WTC11 (cell line): ENCODE results near the gene SLC9A3. TPM values are rescaled to one million over a fixed set of nuclear protein-coding genes. Genes with fewer than 3 reads are reported as not detected.

Experiments used
- ATAC-seq: fragments of 200-7000 bp; cut with Tn5 transposase; 2 replicates; pipeline ENCODE4 v1.10.0; 2021; ENCODE audit warnings: mild to moderate bottlenecking, moderate library complexity
- CTCF ChIA-PET: fragments of 300-600 bp; sonication (Branson Sonifier 250); formaldehyde crosslinking; loops from one replicate; lab custom pipeline; 2021; ENCODE audit warnings: antibody characterized with exemption; lab: Charles Lee
- POLR2A ChIA-PET: fragments of 350-600 bp; sonication (Branson Sonifier 250); formaldehyde crosslinking; loops from one replicate; lab custom pipeline; 2021; ENCODE audit warnings: antibody characterized with exemption; lab: Charles Lee
- DNase-seq: peaks from one replicate; pipeline ENCODE4 v3.0.0; 2021; ENCODE audit warnings: low spot score
- H3K27ac Mint-ChIP-seq: 2 replicates; pipeline ENCODE4 v1.8.0; 2021; ENCODE audit warnings: mixed read lengths
- H3K27me3 Mint-ChIP-seq: 2 replicates; pipeline ENCODE4 v1.8.0; 2021; ENCODE audit warnings: low read depth, mild to moderate bottlenecking, moderate library complexity, mixed read lengths
- H3K36me3 Mint-ChIP-seq: 2 replicates; pipeline ENCODE4 v1.8.0; 2021; ENCODE audit warnings: mixed read lengths
- H3K4me1 Mint-ChIP-seq: 2 replicates; pipeline ENCODE4 v1.8.0; 2022; ENCODE audit warnings: mixed read lengths
- H3K4me3 Mint-ChIP-seq: 2 replicates; pipeline ENCODE4 v1.8.0; 2021; ENCODE audit warnings: mild to moderate bottlenecking, moderate library complexity, mixed read lengths
- H3K9me3 Mint-ChIP-seq: 2 replicates; pipeline ENCODE4 v1.8.0; 2021; ENCODE audit warnings: mixed read lengths
- AFF4 ChIP-seq: sonication (generic); formaldehyde crosslinking; IDR thresholded peaks from 2 replicates; pipeline ENCODE4 v1.8.1; 2023; ENCODE audit warnings: mild to moderate bottlenecking, missing genetic modification reagents, borderline replicate concordance
- ATF2 ChIP-seq: sonication (generic); formaldehyde crosslinking; IDR thresholded peaks from 2 replicates; pipeline ENCODE4 v1.8.1; 2022; ENCODE audit warnings: low read depth, missing genetic modification reagents, borderline replicate concordance
- IRF1 ChIP-seq: sonication (generic); formaldehyde crosslinking; IDR thresholded peaks from 2 replicates; pipeline ENCODE4 v1.8.0; 2023; ENCODE audit warnings: missing genetic modification reagents
- NFE2L1 ChIP-seq: sonication (generic); formaldehyde crosslinking; IDR thresholded peaks from 2 replicates; pipeline ENCODE4 v1.8.1; 2023; ENCODE audit warnings: missing genetic modification reagents
- RELA ChIP-seq: sonication (generic); formaldehyde crosslinking; IDR thresholded peaks from 2 replicates; pipeline ENCODE4 v1.8.1; 2022; ENCODE audit warnings: missing genetic modification reagents, mild to moderate bottlenecking, borderline replicate concordance
- RORB ChIP-seq: fragments of 250-450 bp; sonication (Bioruptor Pico); IDR thresholded peaks from 2 replicates; pipeline ENCODE4 v1.9.0; 2021; ENCODE audit warnings: mild to moderate bottlenecking
- SMAD4 ChIP-seq: sonication (generic); formaldehyde crosslinking; IDR thresholded peaks from 2 replicates; pipeline ENCODE4 v1.8.0; 2022; ENCODE audit warnings: mild to moderate bottlenecking, missing genetic modification reagents
- ZBTB43 ChIP-seq: sonication (generic); formaldehyde crosslinking; IDR thresholded peaks from 2 replicates; pipeline ENCODE4 v1.8.1; 2023; ENCODE audit warnings: mild to moderate bottlenecking, missing genetic modification reagents
- ZNF232 ChIP-seq: sonication (generic); formaldehyde crosslinking; IDR thresholded peaks from 2 replicates; pipeline ENCODE4 v1.8.0; 2022; ENCODE audit warnings: mild to moderate bottlenecking, missing genetic modification reagents
- ZNF281 ChIP-seq: sonication (generic); formaldehyde crosslinking; IDR thresholded peaks from 2 replicates; pipeline ENCODE4 v1.8.0; 2023; ENCODE audit warnings: mild to moderate bottlenecking, missing genetic modification reagents
- ZNF396 ChIP-seq: fragments of 250-450 bp; sonication (Bioruptor Pico); IDR thresholded peaks from 2 replicates; pipeline ENCODE4 v1.8.0; 2021; ENCODE audit warnings: mild to moderate bottlenecking, moderate library complexity, borderline replicate concordance
- total RNA-seq: library from RNA; stranded (reverse); gene quantifications from 3 replicates; pipeline ENCODE4 v1.2.3, GENCODE V29; 2021
- TF ChIP-seq, protein P1 (sequence below): sonication (generic); formaldehyde crosslinking; IDR thresholded peaks from 2 replicates; pipeline ENCODE4 v1.8.1; 2023; ENCODE audit warnings: mild to moderate bottlenecking, missing genetic modification reagents, moderate library complexity
- TF ChIP-seq, protein P2 (sequence below): sonication (generic); formaldehyde crosslinking; IDR thresholded peaks from 2 replicates; pipeline ENCODE4 v1.8.1; 2023; ENCODE audit warnings: mild to moderate bottlenecking, missing genetic modification reagents
- TF ChIP-seq, protein P3 (sequence below): fragments of 250-450 bp; sonication (Bioruptor Pico); IDR thresholded peaks from 2 replicates; pipeline ENCODE4 v1.8.0; 2021; ENCODE audit warnings: mild to moderate bottlenecking

The SLC9A3 gene
- total RNA-seq, 1 experiment from 2014 or later, result 1.6 TPM

GRCh38 chr5:547086-547924 lies 23.1 kb upstream of the SLC9A3 start (continued):
- TF ChIP-seq, protein P1, sequence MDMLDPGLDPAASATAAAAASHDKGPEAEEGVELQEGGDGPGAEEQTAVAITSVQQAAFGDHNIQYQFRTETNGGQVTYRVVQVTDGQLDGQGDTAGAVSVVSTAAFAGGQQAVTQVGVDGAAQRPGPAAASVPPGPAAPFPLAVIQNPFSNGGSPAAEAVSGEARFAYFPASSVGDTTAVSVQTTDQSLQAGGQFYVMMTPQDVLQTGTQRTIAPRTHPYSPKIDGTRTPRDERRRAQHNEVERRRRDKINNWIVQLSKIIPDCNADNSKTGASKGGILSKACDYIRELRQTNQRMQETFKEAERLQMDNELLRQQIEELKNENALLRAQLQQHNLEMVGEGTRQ (CRISPR knock-in tag), result no peak
- no peak for TF ChIP-seq AFF4 (CRISPR knock-in tag)
- no peak for TF ChIP-seq ZBTB43 (CRISPR knock-in tag)
- no peak for TF ChIP-seq RORB
- TF ChIP-seq, all 79 proteins: peak for 0

GRCh38 chr5:546376-546908 lies 22.2 kb upstream of the SLC9A3 start:
- DNase-seq, result peak; percentile 3
- H3K9me3 Mint-ChIP-seq, result peaks cover 16% of the 10 kb centered on the region
- no peak overlapping the region for H3K27ac Mint-ChIP-seq
- no peak overlapping the region for H3K4me3 Mint-ChIP-seq
- H3K4me1 Mint-ChIP-seq, result no peaks in the 10 kb centered on the region
- ChIA-PET POLR2A (no interaction called here), CTCF (no interaction called here)
- TF ChIP-seq, protein P2, sequence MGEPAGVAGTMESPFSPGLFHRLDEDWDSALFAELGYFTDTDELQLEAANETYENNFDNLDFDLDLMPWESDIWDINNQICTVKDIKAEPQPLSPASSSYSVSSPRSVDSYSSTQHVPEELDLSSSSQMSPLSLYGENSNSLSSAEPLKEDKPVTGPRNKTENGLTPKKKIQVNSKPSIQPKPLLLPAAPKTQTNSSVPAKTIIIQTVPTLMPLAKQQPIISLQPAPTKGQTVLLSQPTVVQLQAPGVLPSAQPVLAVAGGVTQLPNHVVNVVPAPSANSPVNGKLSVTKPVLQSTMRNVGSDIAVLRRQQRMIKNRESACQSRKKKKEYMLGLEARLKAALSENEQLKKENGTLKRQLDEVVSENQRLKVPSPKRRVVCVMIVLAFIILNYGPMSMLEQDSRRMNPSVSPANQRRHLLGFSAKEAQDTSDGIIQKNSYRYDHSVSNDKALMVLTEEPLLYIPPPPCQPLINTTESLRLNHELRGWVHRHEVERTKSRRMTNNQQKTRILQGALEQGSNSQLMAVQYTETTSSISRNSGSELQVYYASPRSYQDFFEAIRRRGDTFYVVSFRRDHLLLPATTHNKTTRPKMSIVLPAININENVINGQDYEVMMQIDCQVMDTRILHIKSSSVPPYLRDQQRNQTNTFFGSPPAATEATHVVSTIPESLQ, result no peak
- no peak for TF ChIP-seq ZNF396 (CRISPR knock-in tag)
- no peak for TF ChIP-seq ZNF281 (CRISPR knock-in tag)
- no peak for ATAC-seq
- H3K36me3 Mint-ChIP-seq, result no peaks in the 10 kb centered on the region
- peaks cover 33% of the 10 kb centered on the region for H3K27me3 Mint-ChIP-seq

DNA sequence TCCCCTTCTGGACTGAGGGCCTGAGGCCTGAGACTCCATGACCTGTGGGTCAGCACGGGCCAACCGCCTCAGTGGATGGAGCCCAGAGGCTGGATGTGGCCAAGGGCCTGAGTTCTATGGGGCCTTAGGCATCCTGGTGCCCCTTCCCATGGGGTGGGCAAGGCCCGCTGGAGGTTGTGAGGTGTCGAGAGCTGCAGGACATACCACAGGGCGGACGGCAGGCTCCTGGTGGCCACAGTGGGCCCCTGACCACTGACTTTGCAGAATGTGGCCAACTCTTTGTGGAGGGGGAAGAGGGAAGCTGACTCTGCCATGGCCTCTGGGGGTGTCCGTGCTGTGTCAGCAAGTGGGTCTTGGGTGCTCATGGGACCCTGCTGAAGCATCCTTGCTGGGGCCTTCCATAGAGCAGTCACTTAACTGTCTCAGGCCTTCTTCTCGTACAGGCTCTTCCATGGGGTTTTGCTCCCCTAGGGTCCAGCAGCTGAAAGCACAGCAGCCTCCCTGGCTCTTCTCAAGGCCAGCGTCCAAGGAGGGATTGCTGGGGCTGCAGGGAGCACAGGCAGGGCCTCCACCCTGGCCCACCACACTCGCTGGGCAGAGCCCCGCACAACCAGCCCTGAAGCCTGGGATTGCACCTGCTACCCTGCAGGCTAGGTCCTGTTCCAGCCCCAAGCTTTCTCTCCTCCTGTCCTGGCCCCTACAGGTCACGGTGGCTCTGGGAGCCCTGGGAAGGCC lies 21.6 kb upstream of the SLC9A3 start:
- DNase-seq, result peak; percentile 6
- no peaks in the 10 kb centered on the region for H3K36me3 Mint-ChIP-seq
- H3K27ac Mint-ChIP-seq, result no peak overlapping the region
- ATAC-seq, result no peak
- H3K9me3 Mint-ChIP-seq, result peaks cover 13% of the 10 kb centered on the region
- CTCF ChIA-PET, result no interaction called here
- H3K27me3 Mint-ChIP-seq, result peaks cover 27% of the 10 kb centered on the region
- no peak overlapping the region for H3K4me3 Mint-ChIP-seq
- H3K4me1 Mint-ChIP-seq, result no peaks in the 10 kb centered on the region
- POLR2A ChIA-PET, result no interaction called here
- TF ChIP-seq RELA (CRISPR knock-in tag) (no peak), ZNF232 (no peak), SMAD4 (CRISPR knock-in tag) (no peak), IRF1 (CRISPR knock-in tag) (no peak), NFE2L1 (no peak), ATF2 (CRISPR knock-in tag) (no peak)
- TF ChIP-seq, protein P3, sequence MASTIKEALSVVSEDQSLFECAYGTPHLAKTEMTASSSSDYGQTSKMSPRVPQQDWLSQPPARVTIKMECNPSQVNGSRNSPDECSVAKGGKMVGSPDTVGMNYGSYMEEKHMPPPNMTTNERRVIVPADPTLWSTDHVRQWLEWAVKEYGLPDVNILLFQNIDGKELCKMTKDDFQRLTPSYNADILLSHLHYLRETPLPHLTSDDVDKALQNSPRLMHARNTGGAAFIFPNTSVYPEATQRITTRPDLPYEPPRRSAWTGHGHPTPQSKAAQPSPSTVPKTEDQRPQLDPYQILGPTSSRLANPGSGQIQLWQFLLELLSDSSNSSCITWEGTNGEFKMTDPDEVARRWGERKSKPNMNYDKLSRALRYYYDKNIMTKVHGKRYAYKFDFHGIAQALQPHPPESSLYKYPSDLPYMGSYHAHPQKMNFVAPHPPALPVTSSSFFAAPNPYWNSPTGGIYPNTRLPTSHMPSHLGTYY, result no peak
